ENCODE measurements around the gene LIMS2.

LIMS2 gene

GRCh38 chr2:127673291-127674069, 1.9 kb downstream of the LIMS2 start:
- DNase-seq = no peak

DNA sequence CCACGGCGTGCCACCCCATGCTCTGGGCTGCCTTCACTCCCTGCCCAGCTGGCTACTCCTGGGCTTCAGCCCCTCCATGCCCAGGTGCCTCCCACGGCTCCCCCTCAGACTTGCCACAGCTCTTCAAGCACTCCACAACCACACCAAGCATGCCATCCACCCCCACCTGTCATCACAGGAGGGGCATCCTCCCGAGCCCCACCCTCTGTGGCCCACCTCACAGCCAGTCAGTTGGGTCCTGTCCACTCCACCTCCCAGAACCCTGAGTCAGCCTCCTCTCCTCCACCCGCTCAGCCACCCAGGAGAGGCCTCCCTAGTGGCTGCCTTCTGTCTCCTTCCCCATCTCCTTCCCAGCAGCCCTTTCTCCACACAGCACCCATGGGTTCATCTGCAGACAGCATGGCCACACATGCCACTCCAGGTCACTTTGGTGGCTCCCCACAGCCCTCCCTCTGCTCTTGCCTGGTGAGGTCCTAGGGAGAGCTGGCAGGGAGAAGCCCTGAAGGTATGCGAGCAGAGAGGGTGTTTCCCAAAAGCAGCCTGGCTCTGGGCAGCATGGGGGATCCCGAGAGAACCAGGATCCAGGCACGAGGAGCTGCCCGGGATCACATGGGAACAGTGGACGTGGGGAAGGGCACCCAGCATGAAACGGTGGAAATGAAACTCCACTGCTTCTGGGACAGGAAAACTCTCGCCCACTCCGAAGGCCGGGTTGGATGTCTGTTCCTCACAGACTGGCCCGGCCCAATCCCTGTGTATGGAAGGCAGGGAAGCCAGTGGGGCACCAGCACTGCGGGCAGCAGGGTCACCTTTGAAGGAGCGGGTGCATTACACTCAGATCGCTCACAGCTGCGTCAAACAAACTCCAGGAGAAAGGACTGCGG, 2.7 kb downstream of the LIMS2 start:
- DNase-seq = no peak

DNA sequence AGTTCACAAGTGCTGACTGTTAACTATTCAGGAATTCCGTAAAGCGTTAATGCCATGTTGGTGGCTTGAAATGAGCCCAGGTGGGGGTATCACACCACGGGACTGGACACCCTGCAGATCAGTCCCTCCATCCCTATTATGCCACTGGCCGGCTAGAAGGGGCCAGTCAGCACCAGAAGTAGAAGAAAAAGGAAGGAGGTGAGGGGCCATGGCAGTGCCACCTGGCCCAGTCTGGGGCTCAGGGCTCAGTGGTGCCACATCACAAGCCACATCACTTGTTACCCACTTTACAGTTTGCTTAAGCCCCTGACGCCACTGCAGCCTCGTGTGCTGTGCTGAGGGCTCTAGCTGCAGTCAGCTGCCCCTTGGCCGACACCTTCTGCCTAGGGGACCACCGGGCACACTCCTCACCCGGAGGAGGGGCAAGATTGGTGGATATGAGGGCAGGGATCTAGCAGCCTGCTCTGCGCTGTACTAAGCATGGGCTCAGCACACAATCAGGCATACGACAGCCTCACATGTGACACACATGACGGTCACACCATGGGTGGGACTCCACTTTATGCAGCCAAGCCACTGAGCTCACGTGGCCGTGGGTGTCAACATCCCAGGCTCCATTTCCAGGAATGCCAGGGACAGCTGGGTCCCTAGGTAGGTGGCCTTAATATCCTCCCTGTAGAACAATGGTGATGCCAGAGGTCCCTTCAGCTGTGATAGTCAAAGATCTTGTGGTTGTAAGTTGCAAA, 3.6 kb downstream of the LIMS2 start:
- DNase-seq = no peak

GRCh38 chr2:127670957-127671290, 4.4 kb downstream of the LIMS2 start:
- DNase-seq = no peak

GRCh38 chr2:127670055-127670956, 5.0 kb downstream of the LIMS2 start:
- no peak for DNase-seq

GRCh38 chr2:127669056-127669455, 6.3 kb downstream of the LIMS2 start:
- no peak for DNase-seq

DNA sequence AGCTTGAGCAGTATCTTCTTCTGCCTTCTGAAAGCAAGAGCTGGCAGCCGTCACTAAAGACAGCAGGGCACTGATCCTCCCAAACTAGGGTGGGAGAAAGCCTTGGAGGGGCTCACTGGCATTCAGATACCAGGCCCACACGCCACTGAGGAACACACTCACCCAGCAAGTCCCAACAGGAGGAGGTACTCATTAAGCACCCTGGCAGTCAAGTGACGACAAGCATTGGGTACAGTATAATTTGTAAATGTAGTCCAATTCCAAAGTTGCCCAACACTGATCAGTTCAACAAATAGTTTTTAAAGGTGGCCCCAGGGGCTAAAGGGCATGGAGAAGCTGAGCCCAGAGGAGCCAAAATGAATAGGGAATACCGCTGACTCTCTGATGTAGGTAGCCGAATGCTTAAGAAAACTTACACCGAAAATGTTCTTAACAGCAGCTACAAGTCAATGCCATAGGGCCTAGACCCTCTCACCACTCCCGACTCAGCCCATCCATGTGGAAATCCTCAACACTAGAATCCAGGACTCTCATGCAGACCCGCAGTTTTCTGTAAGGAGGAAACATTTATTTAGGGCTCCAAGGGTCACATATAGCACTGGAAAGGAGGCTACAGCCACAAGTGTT, 9.9 kb downstream of the LIMS2 start:
- no peak for DNase-seq

GRCh38 chr2:127664895-127665225, 10.5 kb downstream of the LIMS2 start:
- no peak for DNase-seq

DNA sequence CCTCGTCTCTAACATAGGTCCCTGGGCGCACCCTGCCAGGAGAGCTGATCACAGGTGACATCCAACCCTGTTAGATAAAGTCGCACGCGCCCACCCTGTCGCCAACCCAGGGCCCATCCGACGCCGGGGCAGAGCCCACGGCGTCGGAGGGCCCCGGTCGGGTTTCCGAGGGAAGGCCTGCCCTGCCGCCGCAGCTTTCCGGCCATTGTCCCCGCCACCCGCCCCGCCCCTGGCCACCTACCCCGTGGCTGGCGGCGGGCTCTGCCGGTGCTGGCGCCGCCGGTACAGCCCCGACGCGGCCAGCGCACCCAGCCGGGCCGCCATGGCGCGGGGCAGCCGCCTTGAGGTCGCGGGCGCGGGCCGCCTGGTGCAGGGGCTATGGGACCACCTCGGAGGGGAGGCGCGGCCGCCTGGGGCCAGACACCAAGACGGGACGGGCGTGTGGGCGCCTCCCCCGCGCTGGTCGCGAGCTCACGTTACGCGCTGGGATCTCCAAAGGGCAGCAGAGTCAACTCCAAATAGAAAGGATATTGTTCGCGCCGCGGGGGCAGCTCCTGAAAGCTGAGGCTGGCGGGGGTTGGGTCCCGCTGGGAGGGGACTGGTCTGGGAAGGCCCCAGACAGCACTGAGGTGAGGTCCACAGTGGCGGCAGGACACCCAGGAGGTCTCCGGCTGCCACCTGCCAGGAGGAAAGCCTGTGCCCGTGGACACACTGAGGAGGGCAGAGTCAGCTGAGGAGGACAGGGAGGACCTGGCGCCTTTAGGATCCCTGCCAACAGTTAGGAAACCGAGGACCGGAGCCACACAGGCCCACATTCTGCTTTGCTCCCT, 11.1 kb downstream of the LIMS2 start:
- DNase-seq = no peak

- no peak for DNase-seq
These were observed 11.7 kb downstream of the LIMS2 start for GRCh38 chr2:127663566-127664064.

DNA sequence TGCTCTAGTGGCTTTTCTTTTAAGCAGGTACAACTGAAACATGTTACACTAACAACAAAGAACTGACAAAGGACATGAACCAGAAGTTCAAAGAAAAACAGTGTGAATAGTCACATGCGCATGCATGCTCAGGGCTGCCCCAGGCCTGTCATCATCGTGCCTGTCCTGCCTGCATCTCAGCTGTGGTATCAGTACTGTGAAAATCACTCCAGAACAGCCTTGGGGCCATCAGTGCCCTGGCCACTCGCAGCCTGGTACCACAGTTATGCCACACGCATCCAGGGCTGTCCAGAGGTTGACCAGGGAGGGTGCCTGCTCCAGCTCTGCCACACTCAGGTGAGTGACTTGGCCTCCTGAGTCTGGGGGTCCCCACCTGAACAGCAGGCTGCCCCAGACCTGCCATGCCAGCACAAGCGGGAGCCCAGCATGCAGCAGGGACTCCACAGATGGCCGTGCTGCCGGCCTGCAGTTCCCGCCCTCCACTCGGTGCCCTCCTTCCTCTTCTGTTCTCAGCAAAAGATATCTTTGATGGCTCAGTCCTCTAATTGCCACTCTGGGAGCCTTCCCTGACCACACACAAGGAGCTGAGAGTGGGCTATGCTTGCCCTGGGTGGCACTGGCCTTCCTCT, 12.3 kb downstream of the LIMS2 start:
- no peak for DNase-seq

GRCh38 chr2:127661949-127662510, 13.3 kb downstream of the LIMS2 start:
- no peak for DNase-seq

- DNase-seq = no peak
These were observed 14.2 kb downstream of the LIMS2 start for GRCh38 chr2:127661072-127661649.

DNA sequence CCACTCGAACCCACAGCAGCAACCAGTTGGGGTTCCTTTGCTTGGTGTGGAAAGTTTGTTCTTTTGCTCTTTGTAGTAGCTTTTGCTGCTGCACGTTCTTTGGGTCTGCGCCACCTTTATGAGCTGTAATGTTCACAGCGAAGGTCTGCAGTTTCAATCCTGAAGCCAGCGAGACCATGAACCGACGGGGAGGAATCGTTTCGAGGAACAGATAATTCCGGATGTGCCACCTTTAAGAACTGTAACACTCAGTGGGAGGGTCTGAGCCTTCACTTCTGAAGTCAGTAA, 15.1 kb downstream of the LIMS2 start:
- DNase-seq = no peak

DNA sequence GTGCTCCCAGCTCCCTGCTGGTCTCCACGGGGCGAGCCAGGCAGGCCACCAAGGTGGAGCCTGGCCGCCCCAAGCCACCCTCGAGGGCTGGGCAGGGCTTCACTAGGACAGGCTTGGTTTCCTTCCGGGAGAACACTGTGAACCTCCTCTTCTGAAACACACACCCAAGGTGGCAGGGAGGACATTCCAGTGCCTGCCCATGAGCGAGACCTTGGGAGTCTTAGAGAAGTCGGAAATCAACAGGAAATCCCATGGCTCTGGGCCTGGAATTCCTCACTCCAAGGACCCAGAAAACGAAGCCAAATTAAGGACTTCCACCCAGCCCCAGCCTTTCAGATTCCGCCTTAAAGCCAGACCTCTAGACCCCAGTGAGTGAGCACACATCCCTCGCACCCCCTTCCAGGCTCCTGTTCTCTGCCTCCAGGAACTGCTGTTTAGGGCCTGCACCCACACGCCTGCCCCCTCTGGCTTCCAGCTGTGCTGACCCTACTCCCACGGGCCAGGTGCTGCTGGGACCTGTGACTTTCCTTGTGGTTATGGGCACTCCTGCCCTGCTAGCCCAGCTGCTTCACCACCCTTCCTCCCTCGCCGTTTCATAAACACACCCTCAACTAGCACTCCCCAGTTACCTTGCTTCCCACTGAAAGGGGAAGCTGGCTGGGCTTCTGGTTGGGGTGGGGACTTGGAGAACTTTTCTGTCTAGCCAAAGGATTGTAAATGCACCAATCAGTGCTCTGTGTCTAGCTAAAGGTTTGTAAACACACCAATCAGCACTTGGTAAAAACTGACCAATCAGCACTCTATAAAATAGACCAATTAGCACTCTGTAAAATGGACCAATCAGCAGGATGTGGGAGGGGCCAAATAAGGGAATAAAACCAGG, 15.7 kb downstream of the LIMS2 start:
- no peak for DNase-seq

- DNase-seq = no peak
These were observed 16.5 kb downstream of the LIMS2 start for GRCh38 chr2:127658641-127659407.

GRCh38 chr2:127658146-127658545, 17.2 kb downstream of the LIMS2 start:
- DNase-seq = no peak

DNA sequence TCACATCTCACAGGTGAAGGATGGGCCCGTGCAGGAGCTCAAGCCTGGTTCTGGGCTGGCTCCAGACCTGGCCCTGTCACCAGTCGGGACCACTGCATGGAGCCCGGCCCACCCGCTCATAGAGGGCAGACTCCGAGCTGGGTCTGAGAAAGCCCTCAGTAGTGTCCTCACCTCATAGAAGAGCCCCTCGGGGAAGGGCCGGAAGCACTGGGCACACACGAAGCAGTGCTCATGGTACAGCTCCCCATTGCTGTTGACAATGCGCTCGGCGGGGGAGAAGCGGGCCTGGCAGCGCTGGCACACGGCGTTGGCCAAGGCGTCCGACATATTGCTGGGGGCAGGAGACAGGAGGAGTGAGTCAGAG, 18.1 kb downstream of the LIMS2 start:
- no peak for DNase-seq

Measured in activated CD4-positive, alpha-beta T cell treated with anti-CD3 and anti-CD28 coated beads, Interleukin-2, amount 50 U/mL, for 1 hour (primary cell).